Ishikawa (cell line): ENCODE results near the gene RBM15.

ENCODE experiments used
- RAD21 ChIP-seq: IDR thresholded peaks from 2 replicates; pipeline ENCODE4 v1.6.1; 2012; ENCODE audit warnings: low read depth
- TAF1 ChIP-seq: IDR thresholded peaks from 2 replicates; pipeline ENCODE4 v1.6.1; 2012; ENCODE audit warnings: low read depth, mild to moderate bottlenecking
- TF ChIP-seq, protein P1 (sequence below): IDR thresholded peaks from 2 replicates; pipeline ENCODE4 v1.6.1; 2012; ENCODE audit warnings: low read depth, mild to moderate bottlenecking

DNA sequence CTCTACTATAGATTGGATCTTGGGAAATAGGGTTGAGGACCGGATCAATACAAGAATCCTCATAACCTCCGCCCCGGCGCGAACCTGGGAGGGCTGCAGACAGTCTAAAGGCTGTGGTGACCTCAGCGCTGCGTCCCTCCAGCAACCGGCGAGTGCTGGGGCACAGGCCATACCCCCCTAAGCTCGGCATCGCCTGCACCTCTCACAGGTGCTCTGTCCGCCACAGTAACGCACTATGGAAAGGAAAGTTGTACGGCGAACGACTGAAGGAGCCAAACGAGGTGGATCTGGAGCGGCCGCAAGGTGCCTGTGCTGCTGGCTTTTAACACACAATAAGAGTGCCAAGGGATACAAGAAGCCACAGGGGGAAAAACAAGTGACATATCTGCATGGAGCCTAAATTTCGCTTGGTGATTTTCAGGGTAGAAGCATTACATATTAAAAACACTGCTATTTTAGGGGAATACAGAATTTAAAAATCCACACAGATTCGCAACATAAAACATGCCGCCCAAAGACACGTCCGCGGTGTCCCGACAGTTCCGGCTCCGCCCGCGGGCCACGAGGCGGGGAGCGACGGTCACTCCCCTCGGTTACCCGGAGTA, 1.4 kb upstream of the RBM15 start:
- TF ChIP-seq, protein P1, sequence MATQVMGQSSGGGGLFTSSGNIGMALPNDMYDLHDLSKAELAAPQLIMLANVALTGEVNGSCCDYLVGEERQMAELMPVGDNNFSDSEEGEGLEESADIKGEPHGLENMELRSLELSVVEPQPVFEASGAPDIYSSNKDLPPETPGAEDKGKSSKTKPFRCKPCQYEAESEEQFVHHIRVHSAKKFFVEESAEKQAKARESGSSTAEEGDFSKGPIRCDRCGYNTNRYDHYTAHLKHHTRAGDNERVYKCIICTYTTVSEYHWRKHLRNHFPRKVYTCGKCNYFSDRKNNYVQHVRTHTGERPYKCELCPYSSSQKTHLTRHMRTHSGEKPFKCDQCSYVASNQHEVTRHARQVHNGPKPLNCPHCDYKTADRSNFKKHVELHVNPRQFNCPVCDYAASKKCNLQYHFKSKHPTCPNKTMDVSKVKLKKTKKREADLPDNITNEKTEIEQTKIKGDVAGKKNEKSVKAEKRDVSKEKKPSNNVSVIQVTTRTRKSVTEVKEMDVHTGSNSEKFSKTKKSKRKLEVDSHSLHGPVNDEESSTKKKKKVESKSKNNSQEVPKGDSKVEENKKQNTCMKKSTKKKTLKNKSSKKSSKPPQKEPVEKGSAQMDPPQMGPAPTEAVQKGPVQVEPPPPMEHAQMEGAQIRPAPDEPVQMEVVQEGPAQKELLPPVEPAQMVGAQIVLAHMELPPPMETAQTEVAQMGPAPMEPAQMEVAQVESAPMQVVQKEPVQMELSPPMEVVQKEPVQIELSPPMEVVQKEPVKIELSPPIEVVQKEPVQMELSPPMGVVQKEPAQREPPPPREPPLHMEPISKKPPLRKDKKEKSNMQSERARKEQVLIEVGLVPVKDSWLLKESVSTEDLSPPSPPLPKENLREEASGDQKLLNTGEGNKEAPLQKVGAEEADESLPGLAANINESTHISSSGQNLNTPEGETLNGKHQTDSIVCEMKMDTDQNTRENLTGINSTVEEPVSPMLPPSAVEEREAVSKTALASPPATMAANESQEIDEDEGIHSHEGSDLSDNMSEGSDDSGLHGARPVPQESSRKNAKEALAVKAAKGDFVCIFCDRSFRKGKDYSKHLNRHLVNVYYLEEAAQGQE, result no peak
- TF ChIP-seq RAD21 (no peak), TAF1 (no peak; the same call in 1 of the 2 replicates)
